GM23338 (cell line): Measurements from ENCODE around the gene CIC. TPM values are rescaled to one million over a fixed set of nuclear protein-coding genes. Genes with fewer than 3 reads are reported as not detected.
A peak's percentile ranks its signal among the peaks of the same experiment; 100 is the strongest.

Experiments used
- ATAC-seq: fragments of 200-7000 bp; cut with Tn5 transposase; 3 replicates; pipeline ENCODE4 v1.9.1; 2020
- DNase-seq: peaks from one replicate; pipeline ENCODE4 v3.0.0-alpha.2; 2015; ENCODE audit warnings: low spot score
- H2AFZ ChIP-seq: fragments of 200-600 bp; sonication (generic); 2 replicates; pipeline ENCODE4 v1.8.0; 2016; ENCODE audit warnings: antibody characterized with exemption, mild to moderate bottlenecking, moderate library complexity
- H3F3A ChIP-seq: fragments of 200-600 bp; sonication (generic); replicated peaks from 2 replicates; pipeline ENCODE4 v1.8.0; 2017; ENCODE audit warnings: antibody characterized with exemption, mixed run types, low read depth
- H3K27ac ChIP-seq: fragments of 200-600 bp; sonication (generic); 2 replicates; pipeline ENCODE4 v1.6.1; 2016; ENCODE audit warnings: low read depth
- H3K27me3 ChIP-seq: fragments of 200-600 bp; sonication (generic); 2 replicates; pipeline ENCODE4 v1.8.0; 2016; ENCODE audit warnings: mild to moderate bottlenecking, mixed run types, moderate library complexity; ENCODE audit not compliant: insufficient read depth
- H3K36me3 ChIP-seq: fragments of 200-600 bp; sonication (generic); 2 replicates; pipeline ENCODE4 v1.8.0; 2016; ENCODE audit warnings: mild to moderate bottlenecking; ENCODE audit not compliant: insufficient read depth
- H3K4me1 ChIP-seq: fragments of 200-600 bp; sonication (generic); 2 replicates; pipeline ENCODE4 v1.8.0; 2016; ENCODE audit warnings: mild to moderate bottlenecking, moderate library complexity; ENCODE audit not compliant: insufficient read depth
- H3K4me2 ChIP-seq: fragments of 200-600 bp; sonication (generic); 2 replicates; pipeline ENCODE4 v1.7.1; 2017; ENCODE audit warnings: mixed run types
- H3K4me3 ChIP-seq: fragments of 200-600 bp; sonication (generic); 2 replicates; pipeline ENCODE4 v1.6.1; 2016; ENCODE audit warnings: mixed run types
- H3K79me2 ChIP-seq: fragments of 200-600 bp; sonication (generic); replicated peaks from 2 replicates; pipeline ENCODE4 v1.8.0; 2017; ENCODE audit warnings: mild to moderate bottlenecking; ENCODE audit not compliant: insufficient read depth
- H3K9me2 ChIP-seq: fragments of 200-600 bp; sonication (generic); 2 replicates; pipeline ENCODE4 v1.8.0; 2017; ENCODE audit not compliant: insufficient read depth
- H4K20me1 ChIP-seq: fragments of 200-600 bp; sonication (generic); replicated peaks from 2 replicates; pipeline ENCODE4 v1.8.0; 2017; ENCODE audit warnings: mild to moderate bottlenecking; ENCODE audit not compliant: insufficient read depth
- H3K27ac Mint-ChIP-seq: 2 replicates; pipeline ENCODE4 v1.8.0; 2020; ENCODE audit warnings: inconsistent platforms, mild to moderate bottlenecking, moderate library complexity, mixed read lengths
- H3K27me3 Mint-ChIP-seq: 3 replicates; pipeline ENCODE4 v1.8.0; 2022; ENCODE audit warnings: low read depth, mild to moderate bottlenecking, moderate library complexity, mixed read lengths, inconsistent platforms; ENCODE audit not compliant: insufficient read depth, poor library complexity
- H3K36me3 Mint-ChIP-seq: 3 replicates; pipeline ENCODE4 v1.8.0; 2021; ENCODE audit warnings: low read depth, mild to moderate bottlenecking, inconsistent platforms, moderate library complexity, mixed read lengths
- H3K4me1 Mint-ChIP-seq: 3 replicates; pipeline ENCODE4 v1.8.0; 2020; ENCODE audit warnings: mild to moderate bottlenecking, inconsistent platforms, mixed read lengths
- H3K4me3 Mint-ChIP-seq: 3 replicates; pipeline ENCODE4 v1.8.0; 2021; ENCODE audit warnings: moderate library complexity, mild to moderate bottlenecking, inconsistent platforms, mixed read lengths
- H3K9me3 Mint-ChIP-seq: 3 replicates; pipeline ENCODE4 v1.8.0; 2020; ENCODE audit warnings: moderate library complexity, mild to moderate bottlenecking, inconsistent platforms, mixed read lengths
- CREB1 ChIP-seq: fragments of 250-450 bp; sonication (Bioruptor Pico); IDR thresholded peaks from 2 replicates; pipeline ENCODE4 v1.5.0; 2020; ENCODE audit warnings: low read depth, mild to moderate bottlenecking, moderate library complexity
- CTCF ChIP-seq, 2 experiments: fragments of 200-600 bp in 1 of 2; sonication (generic) in 1 of 2; conservative IDR thresholded peaks; 2 replicates each; pipeline versions ENCODE4 v1.5.1 to v1.6.1; 2016 to 2017; ENCODE audit warnings: antibody characterized with exemption in 2 of 2, low read depth in 2 of 2, mild to moderate bottlenecking in 2 of 2, moderate library complexity in 1 of 2
- ETS1 ChIP-seq: IDR thresholded peaks from 2 replicates; pipeline ENCODE4 v1.6.1; 2016; ENCODE audit warnings: antibody characterized with exemption
- EZH2phosphoT487 ChIP-seq: fragments of 200-600 bp; sonication (generic); IDR thresholded peaks from one replicate; pipeline ENCODE4 v1.8.1; 2018; ENCODE audit warnings: antibody characterized with exemption; ENCODE audit not compliant: unreplicated experiment
- NANOG ChIP-seq: IDR thresholded peaks from 2 replicates; pipeline ENCODE4 v1.6.1; 2016; ENCODE audit warnings: antibody characterized with exemption, borderline replicate concordance
- POLR2AphosphoS5 ChIP-seq: IDR thresholded peaks from 2 replicates; pipeline ENCODE4 v1.6.1; 2016; ENCODE audit warnings: antibody characterized with exemption, low read depth
- STAT1 ChIP-seq: IDR thresholded peaks from one replicate; pipeline ENCODE4 v1.6.1; 2016; ENCODE audit warnings: antibody characterized with exemption; ENCODE audit not compliant: unreplicated experiment
- ZNF114 ChIP-seq: fragments of 250-450 bp; sonication (Bioruptor Pico); IDR thresholded peaks from 2 replicates; pipeline ENCODE4 v1.5.0; 2020; ENCODE audit warnings: mild to moderate bottlenecking, moderate library complexity
- ZNF331 ChIP-seq: fragments of 250-450 bp; sonication (Bioruptor Pico); IDR thresholded peaks from 2 replicates; pipeline ENCODE4 v1.5.0; 2020; ENCODE audit warnings: low read depth, mild to moderate bottlenecking, moderate library complexity
- ZNF462 ChIP-seq: fragments of 250-450 bp; sonication (Bioruptor Pico); IDR thresholded peaks from 2 replicates; pipeline ENCODE4 v1.5.0; 2020; ENCODE audit warnings: mild to moderate bottlenecking, moderate library complexity
- polyA plus RNA-seq: library from polyadenylated mRNA; unstranded; fragments of >200 nt; fragmentation: Nextera tagmentation; extraction: Ambion mirVana; gene quantifications from 2 replicates; pipeline ENCODE4 v1.2.1, GENCODE V29; 2016
- total RNA-seq: library from RNA; depleted of rRNA; stranded (reverse); fragments of >200 nt; shearing (Covaris generic); gene quantifications from 2 replicates; pipeline ENCODE4 v1.2.3, GENCODE V29; 2014

Gene CIC
- total and polyA plus RNA-seq, 2 experiments from 2014 or later = 13.2 to 42.0 TPM

GRCh38 chr19:42285541-42285941, 16.5 kb downstream of the CIC start:
- H3K79me2 ChIP-seq = peaks cover 20% of the 10 kb centered on the region
- H3K4me3 Mint-ChIP-seq = peak overlapping the region; percentile 86
- TF ChIP-seq CREB1 (CRISPR knock-in tag) = no peak
- no peak for TF ChIP-seq ZNF462 (CRISPR knock-in tag)
- no peak for TF ChIP-seq ZNF331 (CRISPR knock-in tag)
- TF ChIP-seq ZNF114 = no peak

GRCh38 chr19:42285988-42286348, 16.9 kb downstream of the CIC start:
- peaks cover 27% of the 10 kb centered on the region for H3K4me1 Mint-ChIP-seq
- no peak overlapping the region; the same call in 1 of the 2 replicates for H3K4me3 ChIP-seq
- TF ChIP-seq ETS1 (no peak), EZH2phosphoT487 (no peak), CREB1 (CRISPR knock-in tag) (no peak), STAT1 (no peak), ZNF331 (CRISPR knock-in tag) (no peak), CTCF (conservative IDR thresholded peaks at IDR 0.05; ENCODE audit: low read depth in 2 of 2) (no peak), POLR2AphosphoS5 (no peak), ZNF114 (no peak), NANOG (no peak)

More at GRCh38 chr19:42285541-42285941, 16.5 kb downstream of the CIC start:
- peaks cover 4% of the 10 kb centered on the region; the same call in 1 of the 2 replicates for H3K36me3 ChIP-seq
- no peaks in the 10 kb centered on the region for H3K9me2 ChIP-seq
- DNase-seq (no peak), ATAC-seq (peak; percentile 2; the same call in 1 of the 3 replicates)
- H4K20me1 ChIP-seq = peaks cover 4% of the 10 kb centered on the region; the same call in 1 of the 2 replicates
- no peak overlapping the region for H3K27ac Mint-ChIP-seq
- peaks cover 19% of the 10 kb centered on the region for H3F3A ChIP-seq
- peak overlapping the region; percentile 98; the same call in 1 of the 2 replicates for H3K4me2 ChIP-seq
- H3K9me3 Mint-ChIP-seq = no peaks in the 10 kb centered on the region
- H2AFZ ChIP-seq = no peak overlapping the region
- peaks cover 12% of the 10 kb centered on the region; the same call in 2 of the 3 replicates for H3K36me3 Mint-ChIP-seq
- peaks cover 27% of the 10 kb centered on the region for H3K4me1 ChIP-seq
- H3K4me3 ChIP-seq = peak overlapping the region; percentile 87
- peaks cover 21% of the 10 kb centered on the region for H3K27me3 Mint-ChIP-seq
- peaks cover 27% of the 10 kb centered on the region for H3K4me1 Mint-ChIP-seq
- H3K27ac ChIP-seq = no peak overlapping the region
- no peaks in the 10 kb centered on the region for H3K27me3 ChIP-seq

More at GRCh38 chr19:42285988-42286348, 16.9 kb downstream of the CIC start:
- Histone ChIP-seq H3K27me3 (no peaks in the 10 kb centered on the region), H3F3A (peaks cover 19% of the 10 kb centered on the region), H4K20me1 (peaks cover 4% of the 10 kb centered on the region; the same call in 1 of the 2 replicates), H3K9me2 (no peaks in the 10 kb centered on the region), H3K36me3 (peaks cover 4% of the 10 kb centered on the region; the same call in 1 of the 2 replicates), H3K27ac (no peak overlapping the region), H2AFZ (no peak overlapping the region), H3K79me2 (peaks cover 20% of the 10 kb centered on the region), H3K4me2 (peak overlapping the region; percentile 98; the same call in 1 of the 2 replicates), H3K4me1 (peaks cover 27% of the 10 kb centered on the region)
- ATAC-seq (no peak), DNase-seq (no peak)
- H3K27ac Mint-ChIP-seq = 0 out of 2 replicates have a peak overlapping the region, but pooled peaks have one; percentile 31
- no peaks in the 10 kb centered on the region for H3K9me3 Mint-ChIP-seq
- peak overlapping the region; percentile 86; the same call in 1 of the 3 replicates for H3K4me3 Mint-ChIP-seq
- peaks cover 21% of the 10 kb centered on the region for H3K27me3 Mint-ChIP-seq
- H3K36me3 Mint-ChIP-seq = peaks cover 12% of the 10 kb centered on the region; the same call in 2 of the 3 replicates
